ENCODE data around the gene ERVFRD-1.

DNA sequence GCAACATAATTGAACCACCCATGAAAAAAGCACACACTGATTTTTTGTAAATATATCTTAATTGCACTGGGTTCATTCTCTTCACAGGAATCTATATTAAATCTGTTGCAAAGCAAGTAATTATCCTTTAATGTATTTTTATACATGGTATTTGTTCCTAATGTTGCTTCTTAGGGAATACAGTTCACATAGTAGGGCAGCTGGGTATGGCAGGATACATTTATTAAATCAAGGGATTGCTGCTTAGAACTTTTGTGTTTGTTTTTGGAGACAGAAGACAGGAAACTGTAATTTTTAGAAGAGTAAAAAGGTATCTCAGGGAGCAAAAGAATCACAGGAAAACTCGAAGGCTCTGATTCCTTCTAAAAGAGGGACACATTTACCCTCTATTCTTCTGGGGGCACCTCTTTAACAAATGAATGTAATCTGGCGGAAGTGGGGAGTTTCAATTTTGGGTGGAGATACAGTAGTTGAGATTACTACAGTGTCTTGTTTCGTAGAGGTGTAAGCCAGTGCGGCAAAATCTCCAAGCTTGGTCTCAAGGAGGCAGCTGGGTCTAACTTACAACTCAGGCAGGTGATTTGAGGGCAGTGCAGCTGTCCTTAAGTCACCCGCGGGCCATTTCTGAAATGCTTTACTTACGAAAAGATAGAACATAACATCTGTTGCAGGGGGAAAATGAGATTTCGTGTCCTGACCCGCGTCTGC lies 18.7 kb downstream of the ERVFRD-1 start:
- TF ChIP-seq, protein P1, sequence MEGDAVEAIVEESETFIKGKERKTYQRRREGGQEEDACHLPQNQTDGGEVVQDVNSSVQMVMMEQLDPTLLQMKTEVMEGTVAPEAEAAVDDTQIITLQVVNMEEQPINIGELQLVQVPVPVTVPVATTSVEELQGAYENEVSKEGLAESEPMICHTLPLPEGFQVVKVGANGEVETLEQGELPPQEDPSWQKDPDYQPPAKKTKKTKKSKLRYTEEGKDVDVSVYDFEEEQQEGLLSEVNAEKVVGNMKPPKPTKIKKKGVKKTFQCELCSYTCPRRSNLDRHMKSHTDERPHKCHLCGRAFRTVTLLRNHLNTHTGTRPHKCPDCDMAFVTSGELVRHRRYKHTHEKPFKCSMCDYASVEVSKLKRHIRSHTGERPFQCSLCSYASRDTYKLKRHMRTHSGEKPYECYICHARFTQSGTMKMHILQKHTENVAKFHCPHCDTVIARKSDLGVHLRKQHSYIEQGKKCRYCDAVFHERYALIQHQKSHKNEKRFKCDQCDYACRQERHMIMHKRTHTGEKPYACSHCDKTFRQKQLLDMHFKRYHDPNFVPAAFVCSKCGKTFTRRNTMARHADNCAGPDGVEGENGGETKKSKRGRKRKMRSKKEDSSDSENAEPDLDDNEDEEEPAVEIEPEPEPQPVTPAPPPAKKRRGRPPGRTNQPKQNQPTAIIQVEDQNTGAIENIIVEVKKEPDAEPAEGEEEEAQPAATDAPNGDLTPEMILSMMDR (IDR thresholded peaks at IDR 0.05; ENCODE audit: low read length): no peak
- no peak for TF ChIP-seq EZH2 (IDR thresholded peaks at IDR 0.05; ENCODE audit: borderline replicate concordance, low read length)

All from OCI-LY1 (cell line).